Ishikawa (cell line): ENCODE results near the gene GALNTL6.

Experiments used
- CEBPB ChIP-seq: IDR thresholded peaks from 2 replicates; pipeline ENCODE4 v1.6.1; 2012
- EP300 ChIP-seq: IDR thresholded peaks from 2 replicates; pipeline ENCODE4 v1.6.1; 2012; ENCODE audit warnings: borderline replicate concordance
- TF ChIP-seq, protein P1 (sequence below): IDR thresholded peaks from 2 replicates; pipeline ENCODE4 v1.6.1; 2012; ENCODE audit warnings: low read depth, mild to moderate bottlenecking

DNA sequence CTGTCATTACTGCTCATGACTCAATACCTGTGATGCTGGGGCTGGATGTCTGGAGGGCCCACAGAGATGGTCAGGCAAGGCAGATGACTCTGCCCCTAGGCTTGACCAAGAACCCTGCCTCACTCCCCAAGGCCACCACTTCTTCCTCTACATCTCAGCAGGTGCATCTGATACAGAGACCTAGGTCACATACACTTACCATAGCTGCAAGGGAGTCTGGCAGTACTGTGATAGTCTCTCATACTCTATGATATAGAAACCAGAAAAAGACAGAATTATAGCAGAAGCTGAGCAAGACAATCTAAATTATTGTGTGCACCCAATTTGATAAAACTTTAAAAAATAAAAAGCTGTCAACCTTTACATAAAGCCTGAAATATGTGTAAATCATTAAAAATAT is 878.3 kb downstream of the GALNTL6 start:
- TF ChIP-seq EP300: no peak
- no peak for TF ChIP-seq CEBPB
- TF ChIP-seq, protein P1, sequence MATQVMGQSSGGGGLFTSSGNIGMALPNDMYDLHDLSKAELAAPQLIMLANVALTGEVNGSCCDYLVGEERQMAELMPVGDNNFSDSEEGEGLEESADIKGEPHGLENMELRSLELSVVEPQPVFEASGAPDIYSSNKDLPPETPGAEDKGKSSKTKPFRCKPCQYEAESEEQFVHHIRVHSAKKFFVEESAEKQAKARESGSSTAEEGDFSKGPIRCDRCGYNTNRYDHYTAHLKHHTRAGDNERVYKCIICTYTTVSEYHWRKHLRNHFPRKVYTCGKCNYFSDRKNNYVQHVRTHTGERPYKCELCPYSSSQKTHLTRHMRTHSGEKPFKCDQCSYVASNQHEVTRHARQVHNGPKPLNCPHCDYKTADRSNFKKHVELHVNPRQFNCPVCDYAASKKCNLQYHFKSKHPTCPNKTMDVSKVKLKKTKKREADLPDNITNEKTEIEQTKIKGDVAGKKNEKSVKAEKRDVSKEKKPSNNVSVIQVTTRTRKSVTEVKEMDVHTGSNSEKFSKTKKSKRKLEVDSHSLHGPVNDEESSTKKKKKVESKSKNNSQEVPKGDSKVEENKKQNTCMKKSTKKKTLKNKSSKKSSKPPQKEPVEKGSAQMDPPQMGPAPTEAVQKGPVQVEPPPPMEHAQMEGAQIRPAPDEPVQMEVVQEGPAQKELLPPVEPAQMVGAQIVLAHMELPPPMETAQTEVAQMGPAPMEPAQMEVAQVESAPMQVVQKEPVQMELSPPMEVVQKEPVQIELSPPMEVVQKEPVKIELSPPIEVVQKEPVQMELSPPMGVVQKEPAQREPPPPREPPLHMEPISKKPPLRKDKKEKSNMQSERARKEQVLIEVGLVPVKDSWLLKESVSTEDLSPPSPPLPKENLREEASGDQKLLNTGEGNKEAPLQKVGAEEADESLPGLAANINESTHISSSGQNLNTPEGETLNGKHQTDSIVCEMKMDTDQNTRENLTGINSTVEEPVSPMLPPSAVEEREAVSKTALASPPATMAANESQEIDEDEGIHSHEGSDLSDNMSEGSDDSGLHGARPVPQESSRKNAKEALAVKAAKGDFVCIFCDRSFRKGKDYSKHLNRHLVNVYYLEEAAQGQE: no peak
